ENCODE measurements around the gene RRM1.

The RRM1 gene

GRCh38 chr11:4180441-4181183 lies 86.0 kb downstream of the RRM1 start:
- no peak overlapping the region for H3K4me3 ChIP-seq (replicated peaks; ENCODE audit: low read depth, low read length)
- no peaks in the 10 kb centered on the region for H3K36me3 ChIP-seq (ENCODE audit: control insufficient read depth, insufficient read depth, low read length)
- H3K27me3 ChIP-seq (replicated peaks; ENCODE audit: control insufficient read depth, insufficient read depth, low read length): no peaks in the 10 kb centered on the region
- DNase-seq (ENCODE audit: extremely low read depth, insufficient read length): no peak
- no peak for TF ChIP-seq CTCF (IDR thresholded peaks at IDR 0.05; ENCODE audit: insufficient read depth, low read length, poor library complexity, severe bottlenecking)

- Histone ChIP-seq H3K27me3 (replicated peaks; ENCODE audit: control insufficient read depth, insufficient read depth, low read length) (no peaks in the 10 kb centered on the region), H3K4me3 (replicated peaks; ENCODE audit: low read depth, low read length) (no peak overlapping the region), H3K36me3 (ENCODE audit: control insufficient read depth, insufficient read depth, low read length) (no peaks in the 10 kb centered on the region)
- peak; percentile 37 for DNase-seq (ENCODE audit: extremely low read depth, insufficient read length)
- peak; percentile 86 for TF ChIP-seq CTCF (IDR thresholded peaks at IDR 0.05; ENCODE audit: insufficient read depth, low read length, poor library complexity, severe bottlenecking)
Measured at GRCh38 chr11:4181782-4182721, 87.5 kb downstream of the RRM1 start.

GRCh38 chr11:4183410-4184057 lies 88.9 kb downstream of the RRM1 start:
- no peak for TF ChIP-seq CTCF (IDR thresholded peaks at IDR 0.05; ENCODE audit: insufficient read depth, low read length, poor library complexity, severe bottlenecking)
- H3K36me3 ChIP-seq (ENCODE audit: control insufficient read depth, insufficient read depth, low read length): no peaks in the 10 kb centered on the region

GRCh38 chr11:4184163-4184916 lies 89.7 kb downstream of the RRM1 start:
- no peak overlapping the region for H3K4me3 ChIP-seq (replicated peaks; ENCODE audit: low read depth, low read length)
- H3K36me3 ChIP-seq (ENCODE audit: control insufficient read depth, insufficient read depth, low read length): no peaks in the 10 kb centered on the region
- no peak for DNase-seq (ENCODE audit: extremely low read depth, insufficient read length)
- TF ChIP-seq CTCF (IDR thresholded peaks at IDR 0.05; ENCODE audit: insufficient read depth, low read length, poor library complexity, severe bottlenecking): no peak
- H3K27me3 ChIP-seq (replicated peaks; ENCODE audit: control insufficient read depth, insufficient read depth, low read length): no peaks in the 10 kb centered on the region

More at GRCh38 chr11:4183410-4184057, 88.9 kb downstream of the RRM1 start:
- Histone ChIP-seq H3K27me3 (replicated peaks; ENCODE audit: control insufficient read depth, insufficient read depth, low read length) (no peaks in the 10 kb centered on the region), H3K4me3 (replicated peaks; ENCODE audit: low read depth, low read length) (no peak overlapping the region)
- DNase-seq (ENCODE audit: extremely low read depth, insufficient read length): no peak

GRCh38 chr11:4185561-4185960 lies 91.0 kb downstream of the RRM1 start:
- H3K4me3 ChIP-seq (replicated peaks; ENCODE audit: low read depth, low read length): no peak overlapping the region
- H3K36me3 ChIP-seq (ENCODE audit: control insufficient read depth, insufficient read depth, low read length): no peaks in the 10 kb centered on the region
- H3K27me3 ChIP-seq (replicated peaks; ENCODE audit: control insufficient read depth, insufficient read depth, low read length): no peaks in the 10 kb centered on the region; the same call in 1 of the 2 replicates
- no peak for TF ChIP-seq CTCF (IDR thresholded peaks at IDR 0.05; ENCODE audit: insufficient read depth, low read length, poor library complexity, severe bottlenecking)
- DNase-seq (ENCODE audit: extremely low read depth, insufficient read length): no peak
